ENCODE results near the gene UBL4A. TPM values are rescaled to one million over a fixed set of nuclear protein-coding genes. Genes with fewer than 3 reads are reported as not detected.
"Not testable (repeated sequence)": the region's sequence is repeated elsewhere in the genome, so short reads cannot be mapped to it uniquely, and the experiment has no call there.

UBL4A gene
- total RNA-seq, 1 donor from 2014 or later, result 12.1 TPM

DNA sequence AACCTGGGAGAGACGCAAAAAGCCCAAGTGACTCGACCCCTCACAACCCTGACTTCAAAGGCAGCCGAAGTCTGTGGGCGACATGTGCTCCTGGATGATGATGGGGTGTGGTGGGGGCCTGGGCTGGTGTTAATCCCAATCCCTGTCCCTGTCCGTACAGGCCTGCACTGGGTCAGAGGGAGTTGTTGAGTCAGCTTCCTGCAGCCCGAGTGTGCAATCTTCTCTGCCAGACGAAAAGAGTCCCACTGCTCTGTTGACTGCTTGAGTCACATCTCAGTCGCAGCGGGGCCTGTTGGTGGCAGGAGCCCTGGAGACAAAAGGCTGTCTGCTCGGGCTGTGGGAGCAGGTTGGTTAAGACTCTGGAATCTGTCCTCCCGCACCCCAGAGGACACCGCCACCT is 19.3 kb upstream of the UBL4A start:
- H2AFZ ChIP-seq (replicated peaks), result no peak overlapping the region
- no peak overlapping the region for H3K4me3 ChIP-seq
- H3K9me3 ChIP-seq (ENCODE audit: low read depth), result peaks cover 3% of the 10 kb centered on the region
- H3F3A ChIP-seq (ENCODE audit: low read depth), result no peaks in the 10 kb centered on the region
- Mint-ChIP-seq H3K36me3 (peaks cover 15% of the 10 kb centered on the region), H3K27ac (no peak overlapping the region), H3K27me3 (ENCODE audit: insufficient read depth, low read depth) (peaks cover 7% of the 10 kb centered on the region), H3K9me3 (peaks cover 19% of the 10 kb centered on the region), H3K4me1 (no peaks in the 10 kb centered on the region), H3K4me3 (no peak overlapping the region)
- H3K27me3 ChIP-seq, result no peaks in the 10 kb centered on the region
- TF ChIP-seq CTCF (IDR thresholded peaks at IDR 0.05) (no peak), EZH2 (IDR thresholded peaks at IDR 0.05) (no peak)
- no peak for DNase-seq (ENCODE audit: low spot score)
- no peaks in the 10 kb centered on the region for H4K20me1 ChIP-seq (ENCODE audit: low read depth)
- H3K36me3 ChIP-seq, result no peaks in the 10 kb centered on the region
- H3K27ac ChIP-seq, result no peak overlapping the region
- H3K4me2 ChIP-seq, result no peak overlapping the region
- H3K9ac ChIP-seq, result no peak overlapping the region
- no peaks in the 10 kb centered on the region for H3K79me2 ChIP-seq (ENCODE audit: low read depth)
- no peaks in the 10 kb centered on the region for H3K4me1 ChIP-seq

GRCh38 chrX:154502989-154503388 is 16.6 kb upstream of the UBL4A start:
- H3K79me2 ChIP-seq (ENCODE audit: low read depth), result no peaks in the 10 kb centered on the region
- no peaks in the 10 kb centered on the region for H3F3A ChIP-seq (ENCODE audit: low read depth)
- H3K9ac ChIP-seq, result no peak overlapping the region
- H3K4me1 Mint-ChIP-seq, result no peaks in the 10 kb centered on the region
- no peaks in the 10 kb centered on the region for H3K27me3 ChIP-seq
- no peak overlapping the region for H3K4me2 ChIP-seq
- no peak overlapping the region for H3K4me3 ChIP-seq
- H4K20me1 ChIP-seq (ENCODE audit: low read depth), result no peaks in the 10 kb centered on the region
- no peak overlapping the region for H3K4me3 Mint-ChIP-seq
- no peaks in the 10 kb centered on the region for H3K4me1 ChIP-seq
- TF ChIP-seq CTCF (IDR thresholded peaks at IDR 0.05) (no peak), EZH2phosphoT487 (IDR thresholded peaks at IDR 0.05) (no peak), EZH2 (IDR thresholded peaks at IDR 0.05) (no peak)
- H3K36me3 Mint-ChIP-seq, result peaks cover 2% of the 10 kb centered on the region
- no peak overlapping the region for H3K27ac Mint-ChIP-seq
- DNase-seq (ENCODE audit: low spot score), result no peak
- H3K27me3 Mint-ChIP-seq (ENCODE audit: insufficient read depth, low read depth), result peaks cover 3% of the 10 kb centered on the region
- peaks cover 10% of the 10 kb centered on the region for H3K9me3 Mint-ChIP-seq
- H3K9me3 ChIP-seq (ENCODE audit: low read depth), result no peaks in the 10 kb centered on the region
- H3K27ac ChIP-seq, result no peak overlapping the region
- no peaks in the 10 kb centered on the region for H3K36me3 ChIP-seq
- no peak overlapping the region for H2AFZ ChIP-seq (replicated peaks)

DNA sequence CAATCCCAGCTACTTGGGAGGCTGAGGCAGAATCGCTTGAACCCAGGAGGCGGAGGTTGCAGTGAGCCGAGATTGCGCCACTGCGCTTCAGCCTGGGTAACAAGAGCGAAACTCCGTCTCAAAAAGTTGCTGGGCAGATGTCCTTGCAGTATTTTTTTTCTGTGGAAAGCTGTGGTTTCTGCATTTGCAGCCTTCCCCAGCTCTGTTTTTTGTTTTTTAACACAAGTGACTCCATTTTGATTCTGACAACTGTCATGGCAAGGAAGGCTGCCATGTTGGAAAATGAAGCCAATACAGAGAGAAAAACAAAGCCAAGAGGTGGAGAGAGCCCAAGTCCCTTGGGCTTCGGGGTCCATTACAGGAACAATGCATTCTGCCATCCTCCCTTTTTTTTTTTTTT is 15.7 kb upstream of the UBL4A start:
- Mint-ChIP-seq H3K27me3 (ENCODE audit: insufficient read depth, low read depth) (peaks cover 3% of the 10 kb centered on the region), H3K36me3 (peaks cover 2% of the 10 kb centered on the region), H3K4me1 (no peaks in the 10 kb centered on the region), H3K9me3 (peaks cover 10% of the 10 kb centered on the region), H3K27ac (no peak overlapping the region), H3K4me3 (no peak overlapping the region)
- no peaks in the 10 kb centered on the region for H3F3A ChIP-seq (ENCODE audit: low read depth)
- no peaks in the 10 kb centered on the region for H4K20me1 ChIP-seq (ENCODE audit: low read depth)
- H3K27me3 ChIP-seq, result no peaks in the 10 kb centered on the region
- DNase-seq (ENCODE audit: low spot score), result no peak
- H3K79me2 ChIP-seq (ENCODE audit: low read depth), result no peaks in the 10 kb centered on the region
- H3K9ac ChIP-seq, result no peak overlapping the region
- H3K27ac ChIP-seq, result no peak overlapping the region
- no peak overlapping the region for H2AFZ ChIP-seq (replicated peaks)
- no peaks in the 10 kb centered on the region for H3K36me3 ChIP-seq
- TF ChIP-seq CTCF (IDR thresholded peaks at IDR 0.05), result no peak
- no peak for TF ChIP-seq EZH2 (IDR thresholded peaks at IDR 0.05)
- TF ChIP-seq EZH2phosphoT487 (IDR thresholded peaks at IDR 0.05), result no peak
- H3K4me2 ChIP-seq, result no peak overlapping the region
- no peaks in the 10 kb centered on the region for H3K4me1 ChIP-seq
- H3K4me3 ChIP-seq, result no peak overlapping the region
- no peaks in the 10 kb centered on the region for H3K9me3 ChIP-seq (ENCODE audit: low read depth)

- not testable (repeated sequence) for H3K27me3 Mint-ChIP-seq (ENCODE audit: insufficient read depth, low read depth); H3K9me3 ChIP-seq (ENCODE audit: low read depth); H3K27me3 ChIP-seq; H3K4me2 ChIP-seq; H2AFZ ChIP-seq (replicated peaks); H3K4me3 ChIP-seq; H3K4me1 ChIP-seq; H3K9ac ChIP-seq; H3F3A ChIP-seq (ENCODE audit: low read depth); H4K20me1 ChIP-seq (ENCODE audit: low read depth); H3K36me3 ChIP-seq; H3K79me2 ChIP-seq (ENCODE audit: low read depth); H3K36me3 Mint-ChIP-seq; DNase-seq (ENCODE audit: low spot score); H3K4me1 Mint-ChIP-seq; H3K27ac Mint-ChIP-seq; H3K27ac ChIP-seq
- H3K9me3 Mint-ChIP-seq, result peaks cover 10% of the 10 kb centered on the region
- peak overlapping the region; percentile 4 for H3K4me3 Mint-ChIP-seq
These were observed 15.0 kb upstream of the UBL4A start for GRCh38 chrX:154501423-154501822.

GRCh38 chrX:154496591-154497137 is 10.2 kb upstream of the UBL4A start:
- H3K27ac Mint-ChIP-seq, H3K4me1 Mint-ChIP-seq, H3K9me3 Mint-ChIP-seq: not testable (repeated sequence)

More at GRCh38 chrX:154496591-154497137, 10.2 kb upstream of the UBL4A start:
- not testable (repeated sequence) for H3K27ac ChIP-seq; H4K20me1 ChIP-seq (ENCODE audit: low read depth); H3K4me3 Mint-ChIP-seq; H3K27me3 Mint-ChIP-seq (ENCODE audit: insufficient read depth, low read depth); H3K36me3 Mint-ChIP-seq; H2AFZ ChIP-seq (replicated peaks); DNase-seq (ENCODE audit: low spot score); H3K9ac ChIP-seq; H3K27me3 ChIP-seq; H3K4me1 ChIP-seq; H3K4me2 ChIP-seq; H3K79me2 ChIP-seq (ENCODE audit: low read depth); H3K4me3 ChIP-seq; H3F3A ChIP-seq (ENCODE audit: low read depth); H3K9me3 ChIP-seq (ENCODE audit: low read depth); H3K36me3 ChIP-seq

All from neural progenitor cell (in vitro differentiated cells).